Measurements from ENCODE around the gene XIRP2.
"Not testable (repeated sequence)": the region's sequence is repeated elsewhere in the genome, so short reads cannot be mapped to it uniquely, and the experiment has no call there.

GRCh38 chr2:167268245-167268644 is 380.0 kb downstream of the XIRP2 start:
- not testable (repeated sequence) for TF ChIP-seq CTCF (IDR thresholded peaks at IDR 0.05; ENCODE audit: low read depth, low read length); POLR2A (IDR thresholded peaks at IDR 0.05; ENCODE audit: extremely low read depth, insufficient read length)
